ENCODE measurements around the gene CNKSR3. TPM values are rescaled to one million over a fixed set of nuclear protein-coding genes. Genes with fewer than 3 reads are reported as not detected.

The CNKSR3 gene
- total and polyA plus RNA-seq, 4 experiments from 2014 or later: not detected

DNA sequence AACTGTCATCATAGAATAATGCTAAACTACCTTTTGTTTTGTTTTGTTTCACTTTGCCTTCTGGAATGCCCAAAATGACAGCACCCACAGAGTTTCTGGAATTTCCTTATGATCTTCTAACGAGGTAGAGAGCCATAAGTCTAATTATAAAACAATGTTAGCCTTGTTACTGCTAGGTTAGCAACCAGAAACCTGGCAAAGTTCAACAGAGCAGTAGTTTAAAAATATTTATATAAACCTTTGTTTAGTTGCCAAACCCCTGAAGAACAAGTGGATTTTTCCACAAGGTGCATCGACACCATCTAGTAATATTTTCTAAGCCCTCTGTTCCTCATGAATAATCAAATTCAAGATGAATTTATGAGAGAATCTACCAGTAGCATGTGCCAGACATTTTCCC is 126.3 kb downstream of the CNKSR3 start:
- Histone ChIP-seq H3K4me3 (ENCODE audit: low read length in 2 of 2) (no peak overlapping the region), H3K27ac (ENCODE audit: low read depth, low read length) (no peak overlapping the region), H3K36me3 (ENCODE audit: insufficient read depth, low read length) (no peaks in the 10 kb centered on the region), H3K9me3 (ENCODE audit: control insufficient read depth in 1 of 2, low read length in 2 of 2) (no peaks in the 10 kb centered on the region), H3K27me3 (ENCODE audit: insufficient read depth, low read length) (no peaks in the 10 kb centered on the region), H3K4me1 (ENCODE audit: insufficient read depth, low read length) (no peaks in the 10 kb centered on the region)
- Mint-ChIP-seq H3K4me3 (no peak overlapping the region), H3K36me3 (no peaks in the 10 kb centered on the region), H3K4me1 (no peaks in the 10 kb centered on the region), H3K27ac (no peak overlapping the region), H3K9me3 (peaks cover 0 to 16% (median 9%) of the 10 kb centered on the region in 8 donors), H3K27me3 (peaks cover 15 to 22% of the 10 kb centered on the region in 2 donors)
- CTCF ChIA-PET (ENCODE audit: partially characterized antibody): no interaction called here
- DNase-seq: no peak
- POLR2A ChIA-PET (ENCODE audit: partially characterized antibody): no interaction called here
- intact Hi-C loops (cut with micrococcal nuclease): no loop called here

DNA sequence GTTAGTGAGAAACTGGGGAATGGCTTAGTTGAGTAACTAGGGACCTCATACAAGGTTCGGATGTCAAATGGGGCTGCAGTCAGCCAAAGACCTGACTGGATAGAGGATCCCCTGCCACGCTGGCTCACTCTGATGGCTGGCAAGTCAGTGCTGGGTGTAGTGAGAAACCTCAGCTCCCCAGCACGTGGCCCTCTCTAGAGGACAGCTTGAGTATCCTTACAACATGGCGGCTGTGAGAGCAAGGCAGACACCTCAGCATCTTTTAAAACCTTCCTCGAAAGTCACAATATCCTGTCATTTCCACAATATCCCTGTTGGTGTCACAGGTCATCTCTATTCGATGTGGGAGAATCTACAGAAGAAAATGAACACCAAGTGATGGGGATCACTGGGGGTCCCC is 127.2 kb downstream of the CNKSR3 start:
- CTCF ChIA-PET (ENCODE audit: partially characterized antibody): no interaction called here
- no peaks in the 10 kb centered on the region for H3K9me3 ChIP-seq (ENCODE audit: control insufficient read depth in 1 of 2, low read length in 2 of 2)
- DNase-seq: no peak
- no peak overlapping the region for H3K4me3 ChIP-seq (ENCODE audit: low read length in 2 of 2)
- Mint-ChIP-seq H3K4me3 (no peak overlapping the region), H3K9me3 (peaks cover 0 to 9% (median 4%) of the 10 kb centered on the region in 8 donors), H3K27me3 (peaks cover 12 to 17% of the 10 kb centered on the region in 2 donors), H3K27ac (no peak overlapping the region), H3K4me1 (no peaks in the 10 kb centered on the region), H3K36me3 (no peaks in the 10 kb centered on the region)
- no peak overlapping the region for H3K27ac ChIP-seq (ENCODE audit: low read depth, low read length)
- H3K36me3 ChIP-seq (ENCODE audit: insufficient read depth, low read length): no peaks in the 10 kb centered on the region
- POLR2A ChIA-PET (ENCODE audit: partially characterized antibody): no interaction called here
- no peaks in the 10 kb centered on the region for H3K27me3 ChIP-seq (ENCODE audit: insufficient read depth, low read length)
- H3K4me1 ChIP-seq (ENCODE audit: insufficient read depth, low read length): no peaks in the 10 kb centered on the region
- intact Hi-C loops (cut with micrococcal nuclease): no loop called here

DNA sequence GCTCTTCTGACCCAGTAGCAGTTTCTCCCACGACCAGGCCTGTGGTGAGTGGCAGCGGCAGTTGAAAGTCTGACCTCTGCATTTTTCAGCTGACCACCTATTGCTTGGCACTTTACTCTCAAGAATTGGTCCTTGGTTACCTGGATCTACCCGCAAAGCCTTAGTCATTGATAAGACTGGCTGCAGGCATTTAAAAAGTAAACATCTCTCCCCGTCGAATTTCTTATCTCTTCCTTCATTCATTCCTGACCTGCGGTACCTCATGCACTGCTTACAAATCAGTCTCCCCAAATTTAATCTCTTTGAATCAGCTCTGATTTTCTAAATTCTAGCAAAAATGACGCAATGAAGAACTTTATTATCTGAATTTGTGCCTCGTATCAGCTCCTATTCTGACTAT is 127.7 kb downstream of the CNKSR3 start:
- peaks cover 11 to 13% of the 10 kb centered on the region in 2 donors for H3K27me3 Mint-ChIP-seq
- H3K36me3 Mint-ChIP-seq: no peaks in the 10 kb centered on the region
- ChIA-PET CTCF (ENCODE audit: partially characterized antibody) (no interaction called here), POLR2A (ENCODE audit: partially characterized antibody) (no interaction called here)
- no peak overlapping the region for H3K27ac Mint-ChIP-seq
- no peaks in the 10 kb centered on the region for H3K4me1 Mint-ChIP-seq
- Histone ChIP-seq H3K27me3 (ENCODE audit: insufficient read depth, low read length) (no peaks in the 10 kb centered on the region), H3K4me1 (ENCODE audit: insufficient read depth, low read length) (no peaks in the 10 kb centered on the region), H3K4me3 (ENCODE audit: low read length in 2 of 2) (no peak overlapping the region), H3K9me3 (ENCODE audit: control insufficient read depth in 1 of 2, low read length in 2 of 2) (no peaks in the 10 kb centered on the region), H3K36me3 (ENCODE audit: insufficient read depth, low read length) (no peaks in the 10 kb centered on the region), H3K27ac (ENCODE audit: low read depth, low read length) (no peak overlapping the region)
- no peak for DNase-seq
- no peak overlapping the region for H3K4me3 Mint-ChIP-seq
- H3K9me3 Mint-ChIP-seq: peaks cover 0 to 9% (median 4%) of the 10 kb centered on the region in 8 donors
- intact Hi-C loops (cut with micrococcal nuclease): no loop called here

DNA sequence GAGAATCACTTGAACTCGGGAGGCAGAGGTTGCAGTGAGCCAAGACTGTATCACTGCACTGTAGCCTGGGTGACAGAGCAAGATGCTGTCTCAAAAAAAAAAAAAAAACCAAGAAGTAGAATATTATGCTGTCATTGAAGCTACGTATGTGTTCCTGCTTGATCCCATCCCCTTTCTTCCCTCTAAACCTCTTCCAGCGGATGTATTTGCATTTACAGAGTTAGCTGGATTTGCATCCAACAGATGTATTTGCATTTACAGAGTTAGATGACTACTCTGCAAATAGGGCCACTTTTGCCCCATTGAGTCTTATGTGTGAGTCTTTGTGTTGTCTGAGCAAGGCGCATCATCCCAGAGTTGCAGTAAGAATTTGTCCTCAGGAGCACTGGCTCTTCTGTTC is 128.9 kb downstream of the CNKSR3 start:
- no peak overlapping the region for H3K27ac ChIP-seq (ENCODE audit: low read depth, low read length)
- POLR2A ChIA-PET (ENCODE audit: partially characterized antibody): no interaction called here
- no peak for DNase-seq
- H3K36me3 ChIP-seq (ENCODE audit: insufficient read depth, low read length): no peaks in the 10 kb centered on the region
- Mint-ChIP-seq H3K36me3 (no peaks in the 10 kb centered on the region), H3K27me3 (peaks cover 9 to 11% of the 10 kb centered on the region in 2 donors), H3K4me1 (no peaks in the 10 kb centered on the region), H3K9me3 (peaks cover 0 to 9% (median 4%) of the 10 kb centered on the region in 8 donors), H3K27ac (no peak overlapping the region), H3K4me3 (no peak overlapping the region)
- H3K9me3 ChIP-seq (ENCODE audit: control insufficient read depth in 1 of 2, low read length in 2 of 2): no peaks in the 10 kb centered on the region
- H3K4me1 ChIP-seq (ENCODE audit: insufficient read depth, low read length): no peaks in the 10 kb centered on the region
- CTCF ChIA-PET (ENCODE audit: partially characterized antibody): no interaction called here
- H3K4me3 ChIP-seq (ENCODE audit: low read length in 2 of 2): no peak overlapping the region
- no peaks in the 10 kb centered on the region for H3K27me3 ChIP-seq (ENCODE audit: insufficient read depth, low read length)
- intact Hi-C loops (cut with micrococcal nuclease): no loop called here

DNA sequence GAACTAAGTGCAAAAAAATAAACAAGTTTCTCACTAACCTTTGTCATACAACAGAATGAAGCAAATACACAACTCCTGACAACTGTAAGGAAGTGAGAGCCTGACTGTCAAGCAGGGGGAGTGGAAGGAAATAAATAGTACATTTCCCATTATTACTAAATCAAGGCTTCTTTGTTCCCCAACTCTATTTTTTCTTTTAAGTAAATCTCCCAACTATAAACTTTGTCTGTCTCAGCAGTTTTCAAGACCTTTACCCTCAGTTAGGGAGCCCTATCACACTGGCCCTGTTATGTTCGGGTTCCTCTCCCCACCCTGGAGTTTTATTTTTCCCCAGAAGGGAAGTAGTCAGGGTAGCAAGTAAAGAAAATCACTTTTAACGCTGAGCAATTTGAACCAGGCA is 129.7 kb downstream of the CNKSR3 start:
- Histone ChIP-seq H3K27ac (ENCODE audit: low read depth, low read length) (no peak overlapping the region), H3K4me3 (ENCODE audit: low read length in 2 of 2) (no peak overlapping the region), H3K27me3 (ENCODE audit: insufficient read depth, low read length) (no peaks in the 10 kb centered on the region), H3K4me1 (ENCODE audit: insufficient read depth, low read length) (no peaks in the 10 kb centered on the region), H3K9me3 (ENCODE audit: control insufficient read depth in 1 of 2, low read length in 2 of 2) (no peaks in the 10 kb centered on the region), H3K36me3 (ENCODE audit: insufficient read depth, low read length) (no peaks in the 10 kb centered on the region)
- Mint-ChIP-seq H3K27me3 (peaks cover 7 to 8% of the 10 kb centered on the region in 2 donors), H3K4me3 (no peak overlapping the region), H3K36me3 (no peaks in the 10 kb centered on the region), H3K4me1 (no peaks in the 10 kb centered on the region), H3K9me3 (peaks cover 0 to 9% (median 4%) of the 10 kb centered on the region in 8 donors), H3K27ac (no peak overlapping the region)
- ChIA-PET CTCF (ENCODE audit: partially characterized antibody) (no interaction called here), POLR2A (ENCODE audit: partially characterized antibody) (no interaction called here)
- DNase-seq: no peak
- intact Hi-C loops (cut with micrococcal nuclease): no loop called here

DNA sequence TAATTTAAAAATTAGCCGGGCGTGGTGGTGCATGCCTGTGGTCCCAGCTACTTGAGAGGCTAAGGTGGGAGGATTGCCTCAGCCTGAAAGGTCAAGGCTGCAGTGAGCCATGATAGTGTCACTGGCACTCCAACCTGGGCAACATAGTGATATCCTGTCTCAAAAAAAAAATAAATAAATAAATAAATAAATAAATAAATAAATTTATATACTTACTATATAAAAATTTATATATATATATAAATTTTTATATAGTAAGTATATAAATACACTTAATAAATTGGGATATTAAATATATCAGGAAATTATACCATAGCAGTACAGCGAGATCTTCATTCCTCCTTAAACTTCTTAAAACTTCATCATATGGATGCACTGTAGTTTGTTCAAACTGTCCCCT is 130.9 kb downstream of the CNKSR3 start:
- ChIA-PET CTCF (ENCODE audit: partially characterized antibody) (no interaction called here), POLR2A (ENCODE audit: partially characterized antibody) (no interaction called here)
- Histone ChIP-seq H3K27ac (ENCODE audit: low read depth, low read length) (no peak overlapping the region), H3K4me3 (ENCODE audit: low read length in 2 of 2) (no peak overlapping the region), H3K9me3 (ENCODE audit: control insufficient read depth in 1 of 2, low read length in 2 of 2) (no peaks in the 10 kb centered on the region), H3K36me3 (ENCODE audit: insufficient read depth, low read length) (no peaks in the 10 kb centered on the region), H3K27me3 (ENCODE audit: insufficient read depth, low read length) (no peaks in the 10 kb centered on the region), H3K4me1 (ENCODE audit: insufficient read depth, low read length) (no peaks in the 10 kb centered on the region)
- no peak for DNase-seq
- Mint-ChIP-seq H3K4me1 (no peaks in the 10 kb centered on the region), H3K9me3 (peaks cover 0 to 9% (median 3%) of the 10 kb centered on the region in 8 donors), H3K27me3 (peaks cover 0 to 6% of the 10 kb centered on the region in 2 donors), H3K27ac (no peak overlapping the region), H3K4me3 (no peak overlapping the region), H3K36me3 (no peaks in the 10 kb centered on the region)
- intact Hi-C loops (cut with micrococcal nuclease): loop anchor here (10.0 kb wide), 1 partner anchor 105 kb away; no protein-coding TSS in a partner anchor

DNA sequence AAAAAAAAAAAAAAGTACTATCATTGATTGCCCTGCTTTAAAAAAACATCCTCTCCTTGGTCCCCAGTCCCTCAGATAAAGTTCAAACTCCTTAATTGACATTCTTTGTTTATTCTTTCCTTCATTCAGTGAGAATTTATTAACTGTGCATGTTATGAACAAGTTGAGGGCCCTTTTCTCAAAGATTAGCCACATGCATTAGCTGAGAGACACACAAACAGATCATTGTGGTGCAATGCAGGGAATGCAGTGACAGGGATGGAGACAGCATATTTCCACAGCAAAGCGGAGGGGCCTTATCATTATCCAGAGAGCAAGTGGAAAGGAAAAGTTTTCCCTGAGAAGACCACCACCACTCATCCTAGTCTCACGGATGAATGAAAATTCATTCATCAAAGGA is 132.0 kb downstream of the CNKSR3 start:
- no peaks in the 10 kb centered on the region for H3K36me3 Mint-ChIP-seq
- no peaks in the 10 kb centered on the region for H3K36me3 ChIP-seq (ENCODE audit: insufficient read depth, low read length)
- H3K4me1 ChIP-seq (ENCODE audit: insufficient read depth, low read length): no peaks in the 10 kb centered on the region
- H3K9me3 Mint-ChIP-seq: peaks cover 0 to 8% (median 3%) of the 10 kb centered on the region in 8 donors
- no peak overlapping the region for H3K4me3 ChIP-seq (ENCODE audit: low read length in 2 of 2)
- no peak for DNase-seq
- H3K9me3 ChIP-seq (ENCODE audit: control insufficient read depth in 1 of 2, low read length in 2 of 2): no peaks in the 10 kb centered on the region
- no peaks in the 10 kb centered on the region for H3K4me1 Mint-ChIP-seq
- no peak overlapping the region for H3K27ac ChIP-seq (ENCODE audit: low read depth, low read length)
- POLR2A ChIA-PET (ENCODE audit: partially characterized antibody): no interaction called here
- H3K27ac Mint-ChIP-seq: no peak overlapping the region
- H3K27me3 Mint-ChIP-seq: peaks cover 2 to 4% of the 10 kb centered on the region in 2 donors
- CTCF ChIA-PET (ENCODE audit: partially characterized antibody): no interaction called here
- H3K27me3 ChIP-seq (ENCODE audit: insufficient read depth, low read length): no peaks in the 10 kb centered on the region
- intact Hi-C loops (cut with micrococcal nuclease): loop anchor here (10.0 kb wide), 1 partner anchor 104 kb away; no protein-coding TSS in a partner anchor
- H3K4me3 Mint-ChIP-seq: no peak overlapping the region

DNA sequence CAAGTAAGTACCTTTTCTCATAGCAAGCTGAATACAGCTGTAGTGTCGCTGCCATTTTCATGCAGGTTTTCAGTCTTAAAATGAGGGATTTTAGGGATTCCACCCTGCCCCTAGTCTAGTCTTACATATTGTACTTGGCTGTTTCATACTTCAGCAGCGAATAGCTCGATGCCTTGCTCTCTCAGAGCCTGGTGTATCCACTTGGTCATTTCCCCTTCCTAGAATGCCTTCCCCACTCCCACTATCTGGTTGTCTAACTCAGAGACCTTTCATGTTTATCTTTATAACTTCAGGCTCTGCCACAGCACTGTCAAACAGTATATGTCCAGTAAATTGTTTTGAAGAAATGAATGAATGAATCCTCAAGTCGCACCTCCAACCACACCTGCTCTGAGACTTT is 132.8 kb downstream of the CNKSR3 start:
- intact Hi-C loops (cut with micrococcal nuclease): loop anchor here (10.0 kb wide), 1 partner anchor 103 kb away; no protein-coding TSS in a partner anchor
- POLR2A ChIA-PET (ENCODE audit: partially characterized antibody): no interaction called here
- CTCF ChIA-PET (ENCODE audit: partially characterized antibody): no interaction called here

More for the DNA sequence above, 132.8 kb downstream of the CNKSR3 start:
- no peak for DNase-seq
- no peaks in the 10 kb centered on the region for H3K36me3 Mint-ChIP-seq
- Histone ChIP-seq H3K27me3 (ENCODE audit: insufficient read depth, low read length) (no peaks in the 10 kb centered on the region), H3K27ac (ENCODE audit: low read depth, low read length) (no peak overlapping the region), H3K4me1 (ENCODE audit: insufficient read depth, low read length) (no peaks in the 10 kb centered on the region), H3K4me3 (ENCODE audit: low read length in 2 of 2) (no peak overlapping the region), H3K9me3 (ENCODE audit: control insufficient read depth in 1 of 2, low read length in 2 of 2) (no peaks in the 10 kb centered on the region), H3K36me3 (ENCODE audit: insufficient read depth, low read length) (no peaks in the 10 kb centered on the region)
- H3K4me3 Mint-ChIP-seq: no peak overlapping the region
- H3K27me3 Mint-ChIP-seq: peaks cover 4 to 5% of the 10 kb centered on the region in 2 donors
- H3K4me1 Mint-ChIP-seq: no peaks in the 10 kb centered on the region
- H3K9me3 Mint-ChIP-seq: peaks cover 0 to 2% (median 0%) of the 10 kb centered on the region in 8 donors
- no peak overlapping the region for H3K27ac Mint-ChIP-seq
